HuH-7 (cell line): ENCODE measurements around the gene GNB1.
"Not testable (repeated sequence)": the region's sequence is repeated elsewhere in the genome, so short reads cannot be mapped to it uniquely, and the experiment has no call there.

Experiments
- DNase-seq: peaks from one replicate; pipeline ENCODE4 v3.0.0; 2011; ENCODE audit warnings: low spot score

Gene GNB1

GRCh38 chr1:1890506-1891348 lies at the start of gene GNB1:
Gene GNB1, minus strand, starts transcription at chr1:1891087. Its CDS starts 65,634 bp downstream, at chr1:1825453.
- peak; percentile 93 for DNase-seq

GRCh38 chr1:1940123-1940425 lies 49.2 kb upstream of the GNB1 start:
- no peak for DNase-seq

DNA sequence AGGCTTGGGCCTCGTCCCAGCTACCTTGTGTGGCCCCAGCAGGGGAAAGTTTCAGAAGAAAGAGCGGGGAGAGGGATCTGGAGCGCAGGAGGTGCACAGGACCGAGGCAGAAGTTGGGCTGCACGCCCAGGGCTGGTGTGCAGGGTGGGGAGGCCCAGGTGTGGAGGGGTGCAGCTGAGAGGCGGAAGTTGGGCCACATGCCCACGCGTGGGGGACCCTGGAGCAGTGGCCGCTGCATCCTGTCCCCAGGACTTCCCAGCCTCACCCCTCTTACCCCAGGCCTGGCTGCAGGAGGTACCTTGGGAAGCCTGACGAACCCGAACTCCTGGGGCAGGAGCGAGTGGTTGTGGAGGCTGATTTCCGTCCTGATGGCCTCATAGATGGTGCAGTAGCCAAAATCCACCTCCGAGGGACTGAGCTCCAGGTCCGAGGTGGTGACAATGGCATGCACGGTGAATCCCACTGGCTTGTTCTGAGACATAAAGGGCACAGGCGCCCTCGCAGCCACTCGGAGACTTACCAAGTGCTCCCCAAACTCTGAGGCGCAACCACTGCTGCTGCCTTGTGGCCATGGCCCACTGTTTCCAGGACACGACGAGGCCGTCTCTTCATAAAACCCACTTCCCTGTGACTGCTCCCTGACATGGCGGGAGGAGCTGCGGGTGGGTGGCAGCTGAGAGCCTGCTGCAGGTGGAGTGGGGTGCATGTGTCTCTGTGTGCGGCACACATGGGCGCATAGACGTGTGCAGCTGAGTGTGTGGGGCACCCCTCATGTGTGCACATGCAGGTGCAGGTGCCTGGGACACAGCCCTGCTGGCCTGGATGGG lies 48.6 kb upstream of the GNB1 start:
- no peak for DNase-seq

DNA sequence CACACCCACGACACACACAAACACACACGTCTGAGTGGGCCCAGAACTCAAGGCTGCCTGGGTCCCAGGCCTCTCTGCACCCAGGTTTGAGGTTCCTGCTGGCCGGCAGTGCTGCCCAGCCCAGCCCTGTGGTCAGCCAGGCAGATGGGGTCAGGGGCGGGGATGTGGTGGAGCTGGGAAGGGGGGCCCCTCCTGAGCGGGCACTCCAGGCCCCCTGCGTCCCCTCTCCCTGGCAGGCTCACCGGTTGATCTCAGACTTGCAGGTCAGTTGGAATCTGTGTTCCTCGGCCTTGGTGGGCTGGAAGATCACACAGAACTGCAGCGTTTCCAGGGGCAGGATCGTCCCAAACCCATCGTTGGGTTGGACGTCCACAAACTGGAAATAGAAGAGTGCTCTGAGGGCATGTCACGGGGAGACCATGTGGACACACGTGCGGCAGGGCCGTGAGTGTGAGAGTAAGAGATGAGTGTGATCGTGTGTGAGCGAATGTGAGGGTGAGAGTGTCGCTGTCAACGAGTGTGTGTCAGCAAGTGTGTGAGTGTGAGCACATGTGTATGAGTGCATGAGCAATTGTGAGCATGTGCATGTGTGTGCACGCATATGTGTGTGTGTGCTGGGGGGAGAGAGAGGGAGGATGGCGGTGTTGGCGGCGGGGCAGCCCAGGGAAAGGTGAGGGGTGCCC lies 47.9 kb upstream of the GNB1 start:
- no peak for DNase-seq

DNA sequence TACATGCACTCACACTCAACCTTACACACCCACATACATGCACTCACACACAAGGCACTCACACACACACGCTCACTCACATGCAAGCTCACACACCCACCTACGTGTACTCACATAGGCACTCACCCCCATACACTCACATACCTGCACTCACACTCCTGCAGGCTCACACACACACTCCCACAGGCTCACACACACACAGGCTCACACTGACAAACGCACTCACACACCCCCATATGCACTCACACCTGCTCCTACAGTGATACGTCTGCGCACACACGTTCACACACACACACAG lies 47.3 kb upstream of the GNB1 start:
- DNase-seq: no peak

GRCh38 chr1:1937549-1938275 lies 46.8 kb upstream of the GNB1 start:
- no peak for DNase-seq

DNA sequence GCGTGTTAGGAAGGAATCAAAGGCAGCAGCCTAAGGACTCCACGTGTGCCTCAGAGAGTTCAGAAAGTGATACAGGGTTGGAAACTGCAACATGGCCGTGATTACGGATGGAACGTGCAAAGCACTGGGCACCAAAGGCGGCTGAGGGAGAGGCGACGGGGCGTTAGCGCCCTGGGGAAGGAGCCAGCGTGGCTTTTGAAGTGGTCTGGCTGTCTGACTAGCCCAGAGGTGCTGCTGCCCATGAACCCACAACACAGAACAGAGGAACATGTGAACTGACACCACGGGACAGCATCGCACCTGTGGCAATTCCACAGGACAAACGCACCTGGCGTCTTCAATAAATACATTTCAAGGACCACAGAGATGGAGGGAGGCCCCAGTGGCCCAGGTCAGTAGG lies 46.2 kb upstream of the GNB1 start:
- no peak for DNase-seq

- not testable (repeated sequence) for DNase-seq
These were observed 44.0 kb upstream of the GNB1 start for GRCh38 chr1:1934848-1935247.

GRCh38 chr1:1929639-1930545 lies 39.0 kb upstream of the GNB1 start:
- DNase-seq: no peak

- DNase-seq: no peak
These were observed 38.3 kb upstream of the GNB1 start for GRCh38 chr1:1929102-1929638.

- DNase-seq: no peak
These were observed 37.6 kb upstream of the GNB1 start for GRCh38 chr1:1928231-1929101.

DNA sequence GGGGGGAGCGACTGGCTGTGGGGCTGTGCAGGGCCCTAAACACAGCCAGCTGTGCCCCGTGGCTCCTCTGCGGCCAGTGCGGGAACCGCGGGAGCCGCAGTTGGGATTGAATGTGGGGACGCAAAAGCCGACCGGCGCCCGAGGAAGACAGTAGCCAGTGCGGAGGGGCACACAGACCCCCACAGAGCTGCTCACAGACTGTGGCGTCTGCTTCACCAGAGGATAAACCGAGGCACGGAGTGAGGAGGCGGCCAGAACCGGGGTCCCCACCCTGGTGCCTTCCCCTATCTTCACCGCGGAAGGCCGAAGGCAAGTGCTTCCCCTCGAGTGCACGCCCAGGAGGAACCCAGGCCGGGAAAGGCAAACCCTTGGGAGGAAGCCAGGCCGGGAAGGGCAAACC lies 36.9 kb upstream of the GNB1 start:
- DNase-seq: no peak

- no peak for DNase-seq
These were observed 36.2 kb upstream of the GNB1 start for GRCh38 chr1:1926886-1927660.

- no peak for DNase-seq
These were observed 35.5 kb upstream of the GNB1 start for GRCh38 chr1:1926346-1926811.

- DNase-seq: no peak
These were observed 34.8 kb upstream of the GNB1 start for GRCh38 chr1:1925437-1926345.

DNA sequence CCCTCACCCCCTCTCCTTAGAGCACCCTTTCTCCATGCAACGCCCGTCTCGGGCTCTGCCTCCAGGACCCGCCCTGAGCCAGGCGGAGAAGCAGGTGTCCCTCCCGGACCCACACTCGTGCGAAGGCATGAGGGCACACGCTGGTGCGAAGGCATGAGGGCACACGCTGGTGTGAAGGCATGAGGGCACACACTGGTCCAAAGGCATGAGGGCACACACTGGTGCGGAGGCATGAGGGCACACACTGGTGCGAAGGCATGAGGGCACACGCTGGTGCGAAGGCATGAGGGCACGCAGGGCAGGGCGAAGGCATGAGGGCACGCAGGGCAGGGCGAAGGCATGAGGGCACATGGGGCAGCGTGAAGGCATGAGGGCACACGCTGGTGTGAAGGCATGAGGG lies 34.0 kb upstream of the GNB1 start:
- no peak for DNase-seq

- no peak for DNase-seq
These were observed 33.5 kb upstream of the GNB1 start for GRCh38 chr1:1924386-1924785.
